Measurements from ENCODE around the gene DLG1.

The DLG1 gene

DNA sequence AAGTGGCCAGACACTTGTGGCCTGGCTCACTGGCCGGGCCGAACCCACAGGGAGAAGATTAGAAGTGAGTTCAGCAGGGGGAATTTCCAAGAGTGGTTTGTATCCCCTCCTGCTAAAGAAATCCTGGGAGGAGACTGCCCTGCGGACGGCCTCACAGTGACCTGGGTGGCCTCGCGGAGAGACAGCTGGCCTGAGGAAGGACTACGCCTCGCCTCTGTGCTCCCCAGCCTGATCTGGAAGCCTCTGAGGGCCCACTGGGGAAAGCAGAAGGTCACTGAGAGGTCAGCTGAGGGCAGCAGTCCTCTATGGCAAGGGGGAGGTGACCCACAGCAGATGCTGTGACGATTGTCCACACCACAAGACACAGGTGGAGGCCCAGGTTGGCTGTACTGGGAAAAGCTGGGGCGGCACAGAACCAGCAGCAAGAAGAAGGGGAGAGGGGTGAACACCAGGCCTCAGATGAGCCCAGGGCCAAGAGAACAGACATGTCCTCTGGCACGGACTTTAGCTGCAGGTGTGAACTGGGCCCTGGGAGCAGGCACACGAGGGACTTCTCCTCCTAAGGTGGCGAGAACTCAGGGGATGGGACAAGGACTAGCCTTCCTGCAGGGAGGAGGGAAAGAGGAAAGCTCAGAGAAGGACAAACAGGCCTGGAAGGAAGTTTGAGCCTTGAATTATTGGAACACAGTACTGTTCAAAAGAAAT, 37.2 kb upstream of the DLG1 start:
- ChIA-PET CTCF (interaction anchor here (0.8 to 2.7 kb wide), 2 partner anchors 10 to 29 kb away, joined by 3 to 6 read pairs; no protein-coding TSS in a partner anchor), POLR2A (no interaction called here)
- DNase-seq (ENCODE audit: extremely low spot score), result no peak
- TF ChIP-seq, protein P1, sequence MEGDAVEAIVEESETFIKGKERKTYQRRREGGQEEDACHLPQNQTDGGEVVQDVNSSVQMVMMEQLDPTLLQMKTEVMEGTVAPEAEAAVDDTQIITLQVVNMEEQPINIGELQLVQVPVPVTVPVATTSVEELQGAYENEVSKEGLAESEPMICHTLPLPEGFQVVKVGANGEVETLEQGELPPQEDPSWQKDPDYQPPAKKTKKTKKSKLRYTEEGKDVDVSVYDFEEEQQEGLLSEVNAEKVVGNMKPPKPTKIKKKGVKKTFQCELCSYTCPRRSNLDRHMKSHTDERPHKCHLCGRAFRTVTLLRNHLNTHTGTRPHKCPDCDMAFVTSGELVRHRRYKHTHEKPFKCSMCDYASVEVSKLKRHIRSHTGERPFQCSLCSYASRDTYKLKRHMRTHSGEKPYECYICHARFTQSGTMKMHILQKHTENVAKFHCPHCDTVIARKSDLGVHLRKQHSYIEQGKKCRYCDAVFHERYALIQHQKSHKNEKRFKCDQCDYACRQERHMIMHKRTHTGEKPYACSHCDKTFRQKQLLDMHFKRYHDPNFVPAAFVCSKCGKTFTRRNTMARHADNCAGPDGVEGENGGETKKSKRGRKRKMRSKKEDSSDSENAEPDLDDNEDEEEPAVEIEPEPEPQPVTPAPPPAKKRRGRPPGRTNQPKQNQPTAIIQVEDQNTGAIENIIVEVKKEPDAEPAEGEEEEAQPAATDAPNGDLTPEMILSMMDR (IDR thresholded peaks at IDR 0.05; ENCODE audit: control extremely low read depth, extremely low read depth, low read depth, missing control alignments), result no peak

DNA sequence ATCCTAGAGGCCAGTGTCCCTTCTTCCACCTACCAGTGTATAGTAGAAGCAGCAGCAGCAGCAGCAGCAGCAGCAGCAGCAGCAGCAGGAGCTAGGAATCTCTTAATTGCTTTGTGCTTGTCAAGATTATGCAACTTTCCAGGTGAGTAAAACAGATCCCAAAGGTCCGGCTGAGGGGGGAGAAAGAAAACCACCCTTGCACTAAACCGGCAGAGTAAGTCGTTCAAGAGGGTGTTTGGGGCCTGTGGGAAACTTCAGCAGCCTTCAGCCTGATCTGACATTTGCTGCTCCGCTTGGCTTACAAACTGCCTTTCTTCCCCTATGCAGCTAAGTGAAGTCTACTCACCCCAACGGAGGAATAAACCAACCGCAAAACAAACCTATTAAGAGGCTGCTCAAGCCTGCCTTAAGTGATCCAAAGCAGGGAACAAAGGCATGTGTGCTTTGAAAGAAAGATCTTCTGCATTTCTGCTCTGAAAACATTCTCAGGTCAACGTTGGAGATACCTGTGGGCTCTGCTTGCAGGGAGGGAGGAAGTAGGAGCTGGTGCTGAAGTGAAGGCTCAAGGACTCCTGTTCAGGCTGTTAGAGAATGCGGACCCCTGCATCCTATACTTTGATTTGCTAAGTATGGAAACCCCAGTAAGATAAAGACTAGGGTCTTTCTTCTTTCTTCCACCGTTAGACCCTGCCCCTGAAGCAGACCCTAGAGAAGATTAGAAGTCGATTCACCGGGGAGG, 35.7 kb upstream of the DLG1 start:
- ChIA-PET CTCF (interaction anchor here (2.7 kb wide), 1 partner anchor 31 kb away, joined by 6 read pairs; no protein-coding TSS in a partner anchor), POLR2A (no interaction called here)
- TF ChIP-seq, protein P1 (IDR thresholded peaks at IDR 0.05; ENCODE audit: control extremely low read depth, extremely low read depth, low read depth, missing control alignments), result no peak
- DNase-seq (ENCODE audit: extremely low spot score), result no peak

DNA sequence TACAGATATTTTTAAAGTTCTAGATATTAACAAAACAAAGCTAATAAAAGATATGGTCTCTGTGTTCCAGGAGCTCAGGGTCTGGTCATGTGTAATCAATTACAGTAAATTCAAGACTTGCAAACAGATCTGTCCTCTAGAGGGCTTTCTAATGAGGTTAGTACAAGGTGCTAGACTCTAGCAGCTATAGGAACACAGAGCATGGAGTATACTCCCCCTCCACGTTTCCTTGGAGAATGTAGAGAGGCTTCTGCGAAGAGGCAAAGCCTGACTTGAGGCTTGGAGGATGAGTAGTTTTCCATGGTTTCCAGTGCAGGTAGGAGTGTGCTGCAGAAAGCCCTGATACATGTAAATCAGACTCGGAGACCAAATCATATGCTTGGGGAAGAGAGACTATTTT, 32.7 kb upstream of the DLG1 start:
- no peak for DNase-seq (ENCODE audit: extremely low spot score)
- ChIA-PET POLR2A (no interaction called here), CTCF (no interaction called here)
- TF ChIP-seq, protein P1 (IDR thresholded peaks at IDR 0.05; ENCODE audit: control extremely low read depth, extremely low read depth, low read depth, missing control alignments), result no peak

DNA sequence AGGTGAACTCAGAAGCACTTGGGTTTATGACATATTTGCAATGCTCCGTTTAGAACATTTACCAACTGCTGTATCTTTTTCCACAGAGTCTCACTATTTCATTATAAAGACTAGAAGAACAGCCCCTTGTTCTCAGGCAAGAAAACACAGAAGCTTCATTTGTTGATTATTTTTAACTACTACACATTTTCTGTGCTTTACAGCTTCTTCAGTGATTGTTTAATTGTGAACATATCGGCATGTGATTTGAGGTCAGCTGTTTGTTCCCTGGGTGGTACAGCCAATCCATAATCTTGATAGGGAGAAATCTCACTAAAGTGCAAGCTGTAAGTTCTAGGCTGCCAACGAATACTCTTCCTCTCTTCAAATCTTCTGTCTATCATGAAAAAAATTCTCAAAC, 31.0 kb upstream of the DLG1 start:
- DNase-seq (ENCODE audit: extremely low spot score), result no peak
- ChIA-PET POLR2A (no interaction called here), CTCF (interaction anchor here (1.0 to 1.7 kb wide), 3 partner anchors 11 to 61 kb away, joined by 4 read pairs; no protein-coding TSS in a partner anchor)
- TF ChIP-seq, protein P1 (IDR thresholded peaks at IDR 0.05; ENCODE audit: control extremely low read depth, extremely low read depth, low read depth, missing control alignments), result no peak

DNA sequence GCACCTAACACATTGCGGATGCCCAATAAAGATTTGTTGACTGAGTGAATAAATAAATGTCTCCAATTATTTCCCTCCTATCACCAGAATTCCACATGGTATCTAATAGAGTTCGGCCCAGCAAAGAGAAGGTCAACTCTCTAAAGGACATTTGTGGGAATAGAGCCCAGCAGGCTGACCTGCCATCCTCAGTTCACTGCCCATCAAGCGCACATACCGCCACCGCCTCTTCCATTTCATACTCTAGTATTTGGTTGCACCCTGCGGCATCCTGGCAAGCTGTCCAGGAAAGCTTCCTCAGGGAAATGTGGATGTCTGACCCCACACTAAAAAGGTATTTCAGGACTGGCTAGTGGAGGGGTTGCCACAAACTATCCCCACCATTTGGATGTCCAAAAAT, 29.8 kb upstream of the DLG1 start:
- no peak for DNase-seq (ENCODE audit: extremely low spot score)
- CTCF ChIA-PET, result interaction anchor here (0.9 kb wide), 1 partner anchor 125 kb away, joined by 4 read pairs; no protein-coding TSS in a partner anchor
- POLR2A ChIA-PET, result no interaction called here
- TF ChIP-seq, protein P1 (IDR thresholded peaks at IDR 0.05; ENCODE audit: control extremely low read depth, extremely low read depth, low read depth, missing control alignments), result no peak

DNA sequence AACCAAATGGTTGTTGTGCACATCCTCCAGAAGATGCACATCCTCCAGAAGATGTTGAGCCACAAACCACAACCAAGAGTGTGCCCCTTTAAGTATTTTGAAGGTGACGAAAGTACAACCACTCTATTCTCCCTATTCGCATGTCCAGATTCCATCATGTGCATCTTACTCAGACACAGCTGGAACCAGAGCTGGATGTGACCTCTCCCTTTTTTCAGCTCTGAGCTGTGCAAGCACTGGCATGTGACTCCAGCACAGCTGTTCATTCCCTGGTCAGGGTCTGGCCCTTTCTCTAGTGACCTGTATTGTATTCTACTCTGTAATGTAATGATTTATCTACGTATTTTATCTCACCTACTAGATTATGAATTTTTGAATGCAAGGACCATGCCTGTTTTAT, 29.3 kb upstream of the DLG1 start:
- ChIA-PET POLR2A (no interaction called here), CTCF (interaction anchor here (0.9 kb wide), 1 partner anchor 126 kb away, joined by 4 read pairs; no protein-coding TSS in a partner anchor)
- TF ChIP-seq, protein P1 (IDR thresholded peaks at IDR 0.05; ENCODE audit: control extremely low read depth, extremely low read depth, low read depth, missing control alignments), result no peak
- no peak for DNase-seq (ENCODE audit: extremely low spot score)

Data from GM10248 (cell line).